ENCODE results near the gene ZBTB9. TPM values are rescaled to one million over a fixed set of nuclear protein-coding genes. Genes with fewer than 3 reads are reported as not detected.
A peak's percentile ranks its signal among the peaks of the same experiment; 100 is the strongest.

Gene ZBTB9
- total RNA-seq, 1 donor from 2014 or later, result 5.5 TPM

DNA sequence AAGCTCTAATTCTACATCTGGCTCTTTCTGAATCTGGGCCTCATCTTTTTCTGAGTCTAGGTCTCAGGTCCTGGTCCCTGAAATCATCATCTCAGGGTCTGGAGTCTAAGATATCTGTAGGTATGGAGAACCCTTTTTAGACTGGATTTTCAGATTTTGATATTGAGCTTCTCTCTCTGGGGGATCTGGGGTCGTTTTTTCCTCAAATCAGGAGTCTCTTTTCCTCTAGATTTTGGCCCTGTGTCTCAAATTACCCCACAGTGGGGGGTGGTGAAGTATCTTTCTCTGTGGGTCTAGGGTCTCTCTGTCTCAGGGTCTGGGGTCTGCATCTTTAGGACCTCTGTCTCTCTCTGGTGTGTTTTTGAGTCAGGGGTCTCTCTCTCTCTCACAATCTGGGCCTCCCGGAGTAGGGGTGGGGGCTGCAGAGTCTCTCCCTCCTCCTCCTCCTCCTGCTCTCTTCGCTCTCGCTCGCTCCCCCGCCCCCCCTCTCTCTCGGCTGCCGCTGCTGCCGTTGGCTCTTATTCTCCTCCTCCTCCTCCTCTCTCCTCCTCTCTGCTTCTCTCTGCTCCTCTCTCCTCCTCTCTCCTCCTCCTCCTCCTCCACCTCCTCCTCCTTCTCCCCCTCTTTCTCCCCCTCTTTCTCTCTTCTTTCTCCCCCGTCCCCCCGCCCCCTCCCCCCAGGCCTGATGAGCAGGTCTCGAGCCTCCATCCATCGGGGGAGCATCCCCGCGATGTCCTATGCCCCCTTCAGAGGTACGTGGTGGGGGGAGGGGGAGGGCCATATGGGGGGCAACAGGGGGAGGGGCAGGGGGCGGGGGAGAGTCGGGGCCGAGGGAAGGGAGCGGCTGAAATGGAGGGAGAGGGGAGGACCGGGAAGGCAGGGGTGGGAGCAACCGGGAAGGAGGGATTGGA lies 34.5 kb upstream of the ZBTB9 start, which contains the start of gene SYNGAP1:
SYNGAP1 (plus strand) TSS at position 486 of the 911 bp plus-strand sequence; CDS start at position 686, 200 bp downstream.
- ATAC-seq, result no peak

DNA sequence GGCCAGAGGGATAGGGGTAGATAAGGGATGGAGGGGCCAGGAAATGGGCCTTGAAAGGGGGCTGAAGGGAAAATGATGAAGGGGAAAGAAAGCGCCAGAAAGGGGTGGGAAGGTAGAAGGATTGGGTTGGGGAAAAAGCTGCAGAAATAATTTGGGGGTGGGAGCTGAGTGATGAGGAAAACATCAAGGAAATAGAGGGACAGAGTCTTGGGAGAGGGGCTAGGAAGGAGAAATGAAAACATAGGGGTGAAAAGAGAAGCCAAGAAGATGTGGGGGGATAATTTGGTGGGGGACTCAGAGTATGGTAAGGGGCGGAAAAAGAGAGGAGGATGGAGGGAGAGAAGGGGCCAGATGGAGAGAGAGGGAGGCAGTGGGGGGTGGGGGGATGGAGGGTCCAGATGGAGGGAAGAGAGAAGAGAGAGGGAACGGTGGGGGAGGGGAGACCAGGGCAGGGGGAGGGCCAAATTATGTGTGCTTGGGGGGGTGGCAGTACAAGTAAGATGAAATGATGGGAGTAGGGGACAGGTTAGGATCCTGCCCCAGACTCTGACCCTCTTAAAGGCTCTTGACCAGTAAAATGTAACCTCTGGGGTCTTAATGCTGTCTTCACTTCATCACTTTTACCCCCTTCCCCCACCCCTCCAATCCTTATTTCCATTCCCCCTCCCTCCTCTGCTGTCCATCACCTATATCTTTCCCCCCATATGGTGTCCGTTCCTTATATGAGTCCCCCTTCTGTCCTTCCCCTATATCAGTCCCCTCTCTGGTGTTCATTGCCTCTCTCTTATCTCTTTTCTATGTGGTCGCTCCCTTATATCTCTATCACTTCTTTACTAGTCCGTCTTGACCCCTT lies 33.7 kb upstream of the ZBTB9 start:
- ATAC-seq, result no peak

DNA sequence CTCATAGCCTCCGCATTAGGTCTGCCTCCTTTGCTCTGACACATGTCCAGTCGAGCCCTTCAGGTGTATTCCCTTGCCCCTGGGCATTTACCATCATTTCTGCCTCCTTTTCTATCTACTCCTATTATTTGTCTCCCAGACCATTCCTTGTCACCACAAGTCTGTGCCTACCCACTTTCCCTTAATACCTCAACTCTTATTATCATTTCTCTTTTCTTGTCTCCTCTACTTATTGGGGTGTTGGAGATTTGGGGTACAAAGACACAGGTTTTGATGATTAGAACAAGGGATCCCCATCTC lies 33.1 kb upstream of the ZBTB9 start:
- no peak for ATAC-seq

DNA sequence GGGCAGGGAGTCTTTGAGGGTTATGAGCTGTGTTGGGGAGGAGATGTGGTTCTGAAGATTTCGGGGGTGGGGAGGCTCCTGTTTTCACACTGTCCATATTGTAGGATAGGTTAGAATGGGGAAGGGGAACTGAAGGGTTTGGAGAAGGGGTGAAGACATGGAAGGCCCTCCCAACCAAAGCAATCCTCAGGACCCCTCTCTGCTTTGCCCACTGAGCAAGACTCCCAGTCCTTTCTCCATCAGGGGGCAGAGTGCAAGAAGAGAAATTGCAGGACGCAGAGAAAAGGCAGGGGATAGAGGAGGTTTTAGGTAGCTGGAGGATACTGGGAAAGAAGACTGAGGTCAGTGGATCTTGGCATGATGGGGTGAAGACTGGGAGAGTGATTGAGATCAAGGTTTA lies 30.6 kb upstream of the ZBTB9 start:
- ATAC-seq, result no peak

DNA sequence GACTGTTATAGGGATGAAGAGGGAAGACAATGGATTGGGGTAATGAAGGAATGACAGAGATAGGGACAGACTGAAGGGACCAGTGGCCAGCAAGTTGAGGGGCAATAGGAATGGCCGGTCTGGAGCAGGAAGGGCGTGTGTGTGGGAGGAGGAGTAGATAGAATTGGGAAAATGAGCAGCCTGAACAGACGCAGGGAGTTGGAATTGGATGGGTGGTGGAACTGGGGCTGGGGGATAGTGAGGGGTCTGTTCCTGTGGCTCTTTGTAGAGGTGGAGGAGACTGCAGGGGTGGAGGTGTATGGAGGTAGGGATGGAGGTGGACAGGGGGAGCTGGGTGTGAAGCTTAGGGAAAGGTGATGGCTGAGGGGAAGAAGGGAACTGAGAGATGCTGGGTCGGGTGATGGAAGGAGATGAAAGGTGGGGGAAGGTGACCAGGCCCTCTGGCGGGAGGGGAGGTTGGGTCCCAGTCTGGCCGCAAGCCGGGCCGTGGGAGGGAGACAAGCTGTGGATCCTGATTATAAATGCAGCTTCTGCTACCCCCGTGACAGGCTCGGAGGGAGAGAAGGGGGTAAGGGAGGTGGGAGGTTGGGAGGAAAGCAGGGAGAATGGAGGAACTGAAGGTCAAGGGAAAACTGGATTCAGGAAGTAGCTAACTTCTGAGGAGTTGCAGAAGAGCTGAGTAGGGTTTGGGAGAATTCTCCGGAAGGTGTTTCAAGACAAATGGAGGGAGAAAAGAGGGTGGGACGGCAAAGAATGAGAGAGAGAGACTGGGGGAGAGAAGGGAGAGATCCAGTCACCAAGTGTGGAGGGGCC lies 29.3 kb upstream of the ZBTB9 start:
- no peak for ATAC-seq

DNA sequence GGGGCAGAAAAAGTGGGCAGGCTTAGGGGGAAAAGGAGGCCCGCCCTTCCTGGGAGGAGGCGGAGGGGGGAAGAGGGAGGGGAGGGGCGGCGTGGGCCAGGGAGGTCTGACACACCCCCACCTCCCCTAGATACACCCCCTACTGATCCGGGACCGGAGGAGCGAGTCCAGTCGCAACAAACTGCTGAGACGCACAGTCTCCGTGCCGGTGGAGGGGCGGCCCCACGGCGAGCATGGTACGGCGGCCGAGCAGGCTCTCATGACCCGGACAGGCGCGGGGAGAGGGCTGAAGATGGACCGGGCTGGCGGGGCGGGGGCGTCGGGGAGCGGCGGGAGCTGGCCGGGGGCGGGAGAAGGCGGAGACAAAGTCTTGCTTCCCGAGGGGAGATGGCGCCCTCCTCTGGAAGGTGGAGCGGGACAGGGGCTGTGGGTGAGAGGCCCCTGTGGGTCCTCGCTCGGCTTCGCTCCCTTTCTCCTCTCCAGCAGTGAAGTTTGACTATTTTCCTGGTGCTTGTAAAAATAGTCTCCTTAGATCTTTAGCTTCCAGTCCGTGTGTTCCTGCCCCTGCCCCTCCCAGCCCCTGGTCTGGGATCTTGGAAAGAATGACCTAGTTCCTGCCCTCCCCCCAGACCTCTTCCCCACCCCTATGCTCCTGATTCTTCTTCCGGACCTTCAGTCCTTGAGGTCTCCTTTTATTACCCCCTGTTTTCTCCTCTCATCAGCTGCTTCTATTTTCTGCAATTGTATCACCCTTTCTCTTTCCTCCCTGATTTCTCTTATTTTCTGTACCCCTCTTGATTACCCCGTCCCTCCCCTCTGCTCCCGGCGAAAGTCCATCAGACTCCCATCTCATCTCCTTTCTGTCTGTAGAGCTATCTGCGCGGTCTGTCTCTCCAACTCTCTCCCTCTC lies 28.5 kb upstream of the ZBTB9 start:
- peak; percentile 79 for ATAC-seq

DNA sequence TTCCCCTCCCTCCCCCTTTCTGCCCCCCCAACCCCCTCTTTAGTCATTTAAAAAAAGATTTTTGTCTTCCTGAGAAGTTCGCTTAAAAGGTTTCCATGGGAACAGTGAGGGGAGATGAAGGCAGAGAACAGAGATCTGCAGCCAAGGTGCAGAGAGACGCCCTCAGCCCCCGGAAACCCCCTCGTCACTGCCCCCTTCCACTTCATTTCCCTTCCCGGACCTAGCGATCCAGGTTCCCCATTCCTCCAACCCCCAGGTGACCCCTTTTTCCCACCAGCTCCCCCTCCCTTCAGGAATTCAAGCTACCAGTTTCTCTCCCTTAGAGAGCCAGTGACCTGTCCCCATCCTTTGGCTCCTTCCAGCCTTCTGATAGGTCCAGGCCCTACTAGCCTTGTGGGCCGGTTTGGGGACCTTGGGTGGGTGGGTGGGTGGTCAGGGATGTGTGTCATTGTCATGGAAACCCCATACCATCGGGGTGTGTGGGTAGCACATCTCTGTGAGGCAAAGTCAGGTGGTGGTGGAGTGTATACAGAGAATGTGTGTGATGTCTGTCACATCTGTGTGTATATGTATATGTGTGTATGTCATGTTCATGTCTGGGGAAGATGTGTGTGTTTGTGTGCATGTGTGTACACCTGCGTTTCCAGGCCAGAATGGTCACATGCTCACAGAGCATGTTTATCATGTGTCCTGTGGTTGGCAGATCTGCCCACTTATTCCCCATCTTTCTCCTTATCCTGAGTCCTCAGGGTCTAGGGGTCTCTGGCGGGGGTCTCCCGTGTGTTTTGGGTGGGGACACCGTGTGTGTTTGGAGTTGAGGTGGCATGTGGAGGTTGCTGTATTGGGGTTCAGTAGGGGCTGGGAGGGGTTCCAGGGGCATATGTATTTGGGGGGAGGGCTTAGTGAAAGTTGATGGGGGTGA lies 27.5 kb upstream of the ZBTB9 start:
- no peak for ATAC-seq

DNA sequence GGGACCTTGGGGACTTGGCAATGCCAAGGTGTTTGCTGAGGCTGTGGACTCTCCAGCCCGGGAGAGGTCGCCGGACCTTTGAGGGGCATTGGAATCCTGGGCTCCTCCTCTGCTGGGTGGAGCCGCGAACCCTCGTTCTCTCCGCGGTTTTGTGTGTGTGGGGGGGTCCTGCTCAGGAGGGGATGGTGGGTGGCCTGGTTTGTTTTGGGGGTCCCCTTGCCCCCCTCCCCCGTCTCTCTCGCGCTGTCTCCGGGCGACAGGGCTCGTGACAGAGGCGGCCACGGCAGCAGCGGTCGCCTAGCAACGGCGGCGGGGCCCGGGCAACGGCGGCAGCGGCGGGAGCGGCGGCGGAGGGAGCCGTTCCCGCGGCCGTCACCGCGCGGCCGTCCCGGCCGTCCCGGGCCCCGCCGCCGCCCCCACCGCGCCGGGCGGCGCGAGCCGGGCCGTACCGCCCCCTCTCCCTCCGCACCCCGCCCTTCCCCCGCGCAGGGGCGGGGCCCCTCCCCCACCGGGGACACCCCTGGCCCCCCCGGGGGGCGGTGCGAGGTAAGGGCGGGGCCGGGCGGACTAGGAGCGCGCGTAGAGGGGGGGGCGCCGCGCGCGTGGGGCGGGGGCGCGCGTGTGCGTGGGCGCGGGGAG lies 26.7 kb upstream of the ZBTB9 start:
- peak; percentile 2 for ATAC-seq

DNA sequence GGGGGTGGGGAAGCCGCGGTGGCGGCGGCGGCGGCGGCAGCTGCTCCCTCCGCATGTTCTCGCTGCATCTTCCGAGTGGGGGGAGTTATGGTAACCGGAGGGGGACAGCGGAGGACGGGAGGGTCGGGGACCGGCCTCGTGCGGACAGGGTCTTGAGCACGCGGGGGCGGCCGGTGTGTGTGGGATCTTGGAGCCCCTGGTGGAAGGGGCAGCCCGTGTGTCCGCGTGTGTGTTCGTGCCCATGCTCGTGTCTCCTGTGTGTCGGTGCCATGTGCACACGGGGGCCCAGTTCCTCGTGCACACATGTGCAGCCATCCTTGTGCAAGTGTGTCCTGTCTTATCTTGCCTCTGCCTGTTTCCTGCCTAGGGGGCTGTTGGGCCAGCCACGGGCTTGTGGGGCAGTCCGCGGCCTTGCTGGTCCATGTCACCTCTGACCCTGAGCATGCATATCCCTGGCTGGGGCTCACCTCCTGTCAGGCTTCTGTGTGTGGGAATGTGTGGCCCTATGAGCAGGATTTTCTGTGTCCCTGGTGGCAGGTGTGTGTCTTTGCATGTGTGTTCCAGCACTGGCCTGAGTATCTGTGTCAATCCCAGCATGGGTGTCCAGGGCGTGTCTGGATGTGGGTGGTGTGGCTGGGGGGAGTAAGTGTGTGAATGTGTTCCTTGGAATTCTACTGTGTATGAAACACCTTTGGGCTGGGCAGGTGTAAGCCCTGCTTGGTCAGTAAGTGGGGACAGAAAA lies 26.0 kb upstream of the ZBTB9 start:
- peak; percentile 35 for ATAC-seq

DNA sequence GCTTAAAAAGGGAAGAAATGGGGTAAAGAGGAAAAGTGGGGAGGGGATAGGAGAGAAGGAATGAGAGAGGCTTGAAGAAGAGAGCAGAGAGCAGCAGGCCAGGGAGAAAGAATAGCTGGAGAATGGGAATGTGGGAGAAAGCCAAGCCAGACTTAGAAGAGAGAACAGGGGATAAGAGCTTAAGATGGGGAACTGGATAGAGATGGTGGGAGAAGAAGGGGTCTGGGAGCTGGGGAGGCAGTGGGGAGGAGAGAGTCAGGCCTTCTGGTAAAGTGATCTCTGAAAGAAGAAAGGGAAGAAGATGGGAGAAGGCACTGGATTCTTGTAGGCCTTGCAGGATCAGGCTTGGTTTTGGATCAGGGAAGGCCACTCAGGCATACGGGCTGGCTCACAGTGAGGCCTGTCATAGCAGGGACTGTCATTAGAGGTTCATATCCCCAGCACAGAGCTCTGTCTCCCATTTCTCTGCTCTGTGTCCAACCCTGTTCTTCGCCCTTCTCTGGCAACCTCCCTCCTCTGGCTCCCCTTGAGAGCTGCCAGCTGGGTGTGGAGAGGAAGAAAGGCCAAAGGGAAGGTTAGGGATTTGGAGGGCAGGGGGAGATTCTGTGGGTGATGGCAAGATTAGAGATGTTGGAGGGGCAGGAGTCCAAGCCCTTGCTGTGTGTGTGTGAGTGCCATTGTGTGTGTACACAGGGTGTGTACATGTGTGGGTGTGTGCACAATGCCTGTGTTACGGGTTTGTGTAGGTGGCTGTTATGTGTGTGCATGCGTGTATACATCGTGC lies 25.2 kb upstream of the ZBTB9 start:
- peak; percentile 1 for ATAC-seq

DNA sequence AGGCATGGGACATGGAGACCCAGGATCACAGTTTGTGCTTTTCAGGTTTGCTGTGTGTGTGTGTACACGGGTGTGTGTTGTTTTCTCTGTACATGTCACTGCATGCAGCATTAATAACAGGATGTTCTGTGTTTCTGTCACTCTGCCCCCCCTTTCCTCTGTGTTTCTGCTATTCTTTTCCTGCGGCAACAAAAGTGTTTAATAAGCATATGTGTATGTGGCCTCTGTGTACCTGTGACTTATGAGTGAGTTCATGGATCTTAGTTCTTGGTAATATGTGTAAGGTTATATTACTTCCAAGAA lies 24.7 kb upstream of the ZBTB9 start:
- no peak for ATAC-seq

DNA sequence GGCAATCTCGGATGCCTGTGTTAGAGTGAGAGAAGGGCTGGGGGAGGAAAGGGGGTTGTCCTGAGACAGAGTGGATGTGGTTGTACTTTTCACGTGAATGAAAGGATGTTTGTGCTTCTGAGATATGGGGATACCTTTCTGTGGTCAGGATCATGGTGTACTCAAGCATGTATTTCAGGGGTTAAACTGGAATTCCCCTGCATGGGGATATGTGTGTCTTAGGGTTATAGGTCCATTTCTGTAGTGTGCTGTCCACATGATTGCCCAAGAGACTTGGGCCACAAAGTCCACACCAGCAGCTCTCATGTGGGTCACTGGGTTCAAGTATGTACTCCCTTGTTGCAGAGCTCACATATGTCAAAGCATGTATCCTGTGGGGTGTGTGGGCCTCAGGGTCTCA lies 24.0 kb upstream of the ZBTB9 start:
- no peak for ATAC-seq

DNA sequence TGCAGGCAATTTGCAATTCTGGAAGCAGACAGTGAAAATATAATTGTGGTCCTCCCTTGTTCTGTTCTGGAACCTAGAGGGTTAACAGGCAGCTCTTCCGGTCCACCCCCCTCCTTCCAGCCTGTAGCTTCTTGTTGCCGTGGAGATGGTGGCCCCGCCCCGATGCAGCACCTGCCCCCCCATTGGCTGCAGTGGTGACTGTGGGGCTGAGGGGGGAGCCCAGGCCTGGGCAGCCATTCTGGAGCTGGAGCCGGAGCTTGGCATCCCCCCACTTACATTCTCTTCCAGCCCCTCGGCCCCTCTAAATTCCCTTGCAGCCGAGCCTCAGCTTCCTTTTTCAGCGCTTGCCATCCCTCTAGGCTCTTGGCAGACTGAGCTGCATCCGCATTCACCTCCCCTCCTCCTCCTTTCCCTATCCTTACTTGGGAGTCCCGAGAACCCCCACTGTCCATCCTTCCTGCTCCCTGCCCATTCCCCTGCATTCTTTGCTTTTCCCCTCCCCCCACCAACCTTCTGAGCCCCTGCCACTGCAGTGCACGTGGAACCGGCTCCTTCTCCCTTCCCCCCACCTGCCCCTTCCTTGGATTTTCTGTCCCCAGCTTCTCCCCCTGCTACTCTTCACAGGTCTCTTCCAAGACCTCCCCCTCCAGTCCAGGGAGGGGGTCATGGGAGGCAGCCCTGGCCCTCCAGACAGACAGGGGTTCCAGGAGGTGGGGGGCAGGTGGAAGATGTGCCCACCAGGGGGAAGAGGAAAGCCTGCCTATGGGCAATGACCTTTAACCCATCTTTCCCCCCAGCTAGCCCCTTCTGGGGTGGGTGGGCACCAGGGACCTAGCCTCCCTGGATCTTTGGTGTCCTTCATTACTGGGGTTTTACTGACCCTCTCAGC lies 23.1 kb upstream of the ZBTB9 start:
- no peak for ATAC-seq

DNA sequence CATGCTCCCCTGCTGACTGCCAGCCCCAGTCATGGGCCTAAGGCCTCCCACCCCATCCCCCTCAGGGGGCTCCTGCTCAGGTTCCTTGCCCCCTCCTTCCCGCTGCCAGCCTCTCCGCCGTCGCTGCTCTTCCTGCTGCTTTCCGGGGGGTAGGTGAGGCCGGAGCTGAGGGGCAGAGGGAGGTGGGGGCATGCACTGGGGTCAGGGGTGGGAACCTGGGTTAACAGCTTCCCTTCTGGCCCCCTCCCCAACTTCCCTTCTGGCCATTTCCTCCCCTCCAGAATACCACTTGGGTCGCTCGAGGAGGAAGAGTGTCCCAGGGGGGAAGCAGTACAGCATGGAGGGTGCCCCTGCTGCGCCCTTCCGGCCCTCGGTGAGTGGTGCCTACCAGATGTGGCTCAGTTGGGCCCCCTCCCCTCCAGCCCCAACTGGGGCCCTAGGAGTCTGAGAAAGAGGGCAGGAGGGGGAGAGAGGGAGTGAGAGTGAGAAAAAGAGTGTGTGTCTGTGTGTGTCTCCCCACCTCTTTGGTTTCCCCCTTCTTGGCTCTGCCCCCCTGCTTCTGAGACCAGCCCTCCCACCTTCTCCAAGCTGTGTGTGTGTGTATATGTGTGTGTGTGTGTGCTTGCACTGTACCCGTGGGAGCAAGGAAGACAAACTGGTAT lies 22.4 kb upstream of the ZBTB9 start:
- no peak for ATAC-seq

DNA sequence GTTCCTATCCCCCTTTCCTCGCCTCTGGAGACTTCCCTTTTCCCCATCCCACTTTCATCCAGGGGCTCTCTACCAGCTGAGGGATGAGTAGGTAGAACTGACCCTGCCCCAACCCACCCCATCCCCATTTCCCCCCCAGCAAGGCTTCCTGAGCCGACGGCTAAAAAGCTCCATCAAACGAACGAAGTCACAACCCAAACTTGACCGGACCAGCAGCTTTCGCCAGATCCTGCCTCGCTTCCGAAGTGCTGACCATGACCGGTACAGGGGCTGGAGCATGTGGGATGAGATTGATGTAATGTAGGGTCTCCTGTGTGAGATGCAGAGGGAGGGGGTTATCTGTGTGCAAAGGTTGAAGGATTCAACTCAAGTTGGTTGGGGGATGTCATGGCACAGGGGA lies 21.8 kb upstream of the ZBTB9 start:
- no peak for ATAC-seq

DNA sequence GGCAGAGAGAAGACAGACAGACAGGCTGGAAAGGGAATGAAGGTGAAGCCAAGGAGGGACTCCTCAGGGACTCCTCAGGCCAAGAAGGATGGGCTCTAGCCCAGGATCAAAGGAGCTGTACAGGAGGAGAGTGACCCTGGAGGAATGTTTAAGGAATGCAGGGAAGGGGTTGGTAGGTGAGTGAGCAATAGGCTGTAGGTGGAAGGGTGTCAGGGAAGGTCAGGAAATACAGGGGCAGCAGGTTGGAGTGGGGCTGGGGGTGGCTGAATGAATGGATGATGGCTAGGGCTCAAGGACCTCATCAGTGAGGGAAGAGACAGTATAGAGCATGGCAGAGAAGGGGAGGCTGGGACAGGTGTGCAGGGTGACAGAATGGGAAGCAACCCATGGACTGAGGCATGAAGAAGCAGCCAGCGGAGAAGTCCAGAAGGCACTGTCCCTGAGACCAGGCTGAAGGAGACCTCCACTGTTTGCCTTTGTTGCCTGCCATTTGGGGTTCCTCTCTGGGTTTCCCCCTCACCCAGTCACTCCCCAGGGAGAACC lies 21.3 kb upstream of the ZBTB9 start:
- no peak for ATAC-seq
